Colonic mucosa (tissue), 4 donors: Measurements from ENCODE around the gene CDKN2B. TPM values are rescaled to one million over a fixed set of nuclear protein-coding genes. Genes with fewer than 3 reads are reported as not detected.
A peak's percentile ranks its signal among the peaks of the same experiment; 100 is the strongest.

Experiments
- DNase-seq: peaks from one replicate; pipeline ENCODE4 v3.0.0-alpha.2; 2020
- H3K27ac ChIP-seq: fragments of 200-600 bp; one replicate; pipeline ENCODE4 v1.8.0; 2021
- H3K27me3 ChIP-seq: fragments of 200-600 bp; one replicate; pipeline ENCODE4 v1.8.0; 2021
- H3K36me3 ChIP-seq: fragments of 200-600 bp; one replicate; pipeline ENCODE4 v1.8.0; 2021
- H3K4me1 ChIP-seq: fragments of 200-600 bp; one replicate; pipeline ENCODE4 v1.8.0; 2021; ENCODE audit warnings: mild to moderate bottlenecking
- H3K4me3 ChIP-seq: fragments of 200-600 bp; one replicate; pipeline ENCODE4 v1.8.0; 2021
- H3K9ac ChIP-seq, 2 donors: one replicate each; pipeline ENCODE4 v1.7.0; 2013; ENCODE audit warnings: control low read depth in 2 of 2, low read depth in 2 of 2, low read length in 2 of 2
- H3K9me3 ChIP-seq: fragments of 200-600 bp; one replicate; pipeline ENCODE4 v1.8.0; 2021
- CTCF ChIP-seq: fragments of 200-600 bp; IDR thresholded peaks from one replicate; pipeline ENCODE4 v1.8.0; 2022; ENCODE audit warnings: antibody characterized with exemption, mild to moderate bottlenecking
- intact Hi-C: fragments of 100-400 bp; cut with DNase I; formaldehyde crosslinking; loops from one replicate; pipeline ENCODE4 v1.14.1; 2022
- total RNA-seq, 2 donors: library from RNA; stranded (reverse); fragmentation: NEBNext Ultra II Directional in 1 of 2; extraction: Animal tissue kit (Norgen Biotek cat#: 25700) in 1 of 2; gene quantifications; one replicate each; pipeline ENCODE4 v1.2.1, GENCODE V29; 2021
- donor health status: healthy.
- donor health status: DM: no; HTN: no; CAD: no.
- donor health status: DM: no; HTN: no; CAD: no.

The CDKN2B gene
- total RNA-seq, 2 donors from 2014 or later: 57.0 to 76.6 TPM

DNA sequence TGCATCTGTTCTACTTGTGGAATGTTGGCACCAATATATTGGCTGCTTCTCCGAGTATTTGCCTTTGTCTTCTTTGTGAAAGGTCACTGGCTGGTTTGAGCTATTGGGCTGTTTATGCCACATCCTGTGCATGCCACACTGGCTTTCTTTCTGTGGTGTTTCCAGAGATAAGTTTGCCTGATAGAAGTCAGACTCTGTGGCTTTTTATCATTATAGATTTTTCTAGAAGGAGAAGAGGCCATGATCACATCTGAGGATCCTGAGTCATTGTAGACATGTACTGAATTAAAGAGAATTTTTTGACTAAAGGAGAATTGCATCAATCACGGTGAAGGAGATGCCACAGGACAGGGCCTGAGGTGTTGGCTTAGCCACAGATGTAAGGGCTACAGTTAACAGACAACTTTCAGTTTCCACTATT lies 26.5 kb upstream of the CDKN2B start:
- intact Hi-C loops: no loop called here
- Histone ChIP-seq H3K9me3 (no peaks in the 10 kb centered on the region), H3K4me1 (no peaks in the 10 kb centered on the region), H3K9ac (no peak overlapping the region), H3K27me3 (no peaks in the 10 kb centered on the region), H3K27ac (no peak overlapping the region), H3K4me3 (no peak overlapping the region), H3K36me3 (no peaks in the 10 kb centered on the region)
- TF ChIP-seq CTCF: no peak
- no peak for DNase-seq

GRCh38 chr9:22033012-22033630 lies 24.0 kb upstream of the CDKN2B start:
- intact Hi-C loops: no loop called here
- Histone ChIP-seq H3K9me3 (no peaks in the 10 kb centered on the region), H3K36me3 (no peaks in the 10 kb centered on the region), H3K9ac (no peak overlapping the region), H3K4me1 (no peaks in the 10 kb centered on the region), H3K4me3 (no peak overlapping the region), H3K27ac (no peak overlapping the region), H3K27me3 (no peaks in the 10 kb centered on the region)
- no peak for TF ChIP-seq CTCF
- DNase-seq: no peak

GRCh38 chr9:22031655-22032411 lies 22.7 kb upstream of the CDKN2B start:
- no peaks in the 10 kb centered on the region for H3K9me3 ChIP-seq
- H3K4me3 ChIP-seq: no peak overlapping the region
- no peak for DNase-seq
- H3K27me3 ChIP-seq: no peaks in the 10 kb centered on the region
- no peak overlapping the region for H3K9ac ChIP-seq
- H3K4me1 ChIP-seq: no peaks in the 10 kb centered on the region
- intact Hi-C loops: no loop called here
- H3K36me3 ChIP-seq: no peaks in the 10 kb centered on the region
- no peak overlapping the region for H3K27ac ChIP-seq
- TF ChIP-seq CTCF: no peak

GRCh38 chr9:22030101-22030598 lies 21.0 kb upstream of the CDKN2B start:
- no peak overlapping the region for H3K4me3 ChIP-seq
- H3K27ac ChIP-seq: peak overlapping the region; percentile 1
- intact Hi-C loops: no loop called here
- no peak for TF ChIP-seq CTCF
- H3K36me3 ChIP-seq: no peaks in the 10 kb centered on the region
- H3K4me1 ChIP-seq: no peaks in the 10 kb centered on the region
- no peak overlapping the region for H3K9ac ChIP-seq
- no peaks in the 10 kb centered on the region for H3K9me3 ChIP-seq
- no peak for DNase-seq
- H3K27me3 ChIP-seq: no peaks in the 10 kb centered on the region

GRCh38 chr9:22029231-22029630 lies 20.1 kb upstream of the CDKN2B start:
- Histone ChIP-seq H3K4me3 (no peak overlapping the region), H3K27ac (no peak overlapping the region), H3K36me3 (no peaks in the 10 kb centered on the region), H3K9ac (no peak overlapping the region), H3K27me3 (no peaks in the 10 kb centered on the region), H3K4me1 (no peaks in the 10 kb centered on the region), H3K9me3 (no peaks in the 10 kb centered on the region)
- DNase-seq: no peak
- intact Hi-C loops: no loop called here
- TF ChIP-seq CTCF: no peak
